Subcutaneous abdominal adipose tissue (tissue), 5 donors: Measurements from ENCODE around the gene GINS3.

ENCODE experiments used
- H3K27ac ChIP-seq: one replicate; pipeline ENCODE4 v1.7.0; 2013; ENCODE audit warnings: low read depth, mild to moderate bottlenecking, inconsistent platforms, low read length, moderate library complexity
- H3K27me3 ChIP-seq, 5 donors: one replicate each; pipeline ENCODE4 v1.7.0; 2013; ENCODE audit warnings: low read length in 5 of 5, inconsistent platforms in 1 of 5; ENCODE audit not compliant: control insufficient read depth in 5 of 5, insufficient read depth in 4 of 5
- H3K36me3 ChIP-seq, 5 donors: one replicate each; pipeline ENCODE4 v1.7.0; 2013; ENCODE audit warnings: low read length in 5 of 5; ENCODE audit not compliant: control insufficient read depth in 5 of 5, insufficient read depth in 5 of 5
- H3K4me1 ChIP-seq, 5 donors: one replicate each; pipeline ENCODE4 v1.7.0; 2013; ENCODE audit warnings: low read length in 5 of 5, mild to moderate bottlenecking in 3 of 5, moderate library complexity in 1 of 5; ENCODE audit not compliant: control insufficient read depth in 5 of 5, insufficient read depth in 5 of 5
- H3K4me3 ChIP-seq, 5 donors: one replicate each; pipeline ENCODE4 v1.7.0; 2013; ENCODE audit warnings: low read length in 5 of 5, low read depth in 1 of 5
- H3K9ac ChIP-seq, 5 donors: one replicate each; pipeline ENCODE4 v1.7.0; 2013; ENCODE audit warnings: low read length in 5 of 5, mild to moderate bottlenecking in 4 of 5, moderate library complexity in 3 of 5
- H3K9me3 ChIP-seq, 5 donors: one replicate each; pipeline ENCODE4 v1.7.0; 2013; ENCODE audit warnings: low read length in 5 of 5; ENCODE audit not compliant: control insufficient read depth in 5 of 5
- donor health status: healthy.
- donor health status: healthy.
- donor health status: healthy.
- donor health status: healthy.
- donor health status: healthy.

GINS3 gene

DNA sequence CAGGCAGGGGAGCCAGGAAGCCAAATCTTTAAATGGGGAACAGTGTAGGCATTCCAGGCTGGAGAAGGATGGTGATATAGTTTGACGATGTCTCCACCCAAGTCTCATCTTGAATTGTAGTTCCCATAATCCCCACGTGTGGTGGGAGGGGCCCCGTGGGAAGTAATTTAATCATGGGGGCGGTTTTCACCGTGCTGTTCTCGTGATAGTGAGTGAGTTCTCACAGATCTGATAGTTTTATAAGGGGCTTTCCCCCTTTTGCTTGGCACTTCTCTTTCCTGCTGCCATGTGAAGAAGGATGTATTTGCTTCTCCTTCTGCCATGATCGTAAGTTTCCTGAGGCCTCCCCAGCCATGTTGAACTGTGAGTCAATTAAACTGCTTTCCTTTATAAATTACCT, 28.8 kb downstream of the GINS3 start:
- H3K9me3 ChIP-seq = no peaks in the 10 kb centered on the region
- peaks cover 0 to 26% (median 7%) of the 10 kb centered on the region in 5 donors for H3K4me1 ChIP-seq
- peak overlapping the region; percentile 24 for H3K27ac ChIP-seq
- H3K27me3 ChIP-seq = no peaks in the 10 kb centered on the region
- H3K36me3 ChIP-seq = no peaks in the 10 kb centered on the region
- H3K4me3 ChIP-seq = no peak overlapping the region
- peak overlapping the region in 1 of 5 donors; percentile 48 for H3K9ac ChIP-seq

DNA sequence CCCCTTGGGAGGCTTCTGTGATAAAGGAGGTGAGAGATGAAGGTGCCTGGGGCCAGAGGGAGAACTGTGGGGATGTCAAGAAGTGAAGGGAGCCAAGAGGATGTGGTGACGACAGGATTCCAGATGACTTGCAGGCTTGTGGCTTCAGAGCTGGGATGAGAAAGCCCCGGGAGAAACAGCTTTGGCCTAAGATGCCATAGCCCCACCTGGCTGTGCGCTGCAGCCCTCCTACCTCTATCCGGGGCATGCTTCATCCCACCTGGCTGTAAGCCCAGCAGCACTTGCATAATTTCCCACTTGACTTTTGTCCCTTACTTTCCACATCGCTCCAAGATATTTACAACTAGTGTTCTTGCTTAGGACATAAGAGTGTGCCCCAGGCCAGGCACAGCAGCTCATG, 29.3 kb downstream of the GINS3 start:
- Histone ChIP-seq H3K9ac (no peak overlapping the region), H3K9me3 (no peaks in the 10 kb centered on the region), H3K27ac (peak overlapping the region; percentile 24), H3K27me3 (no peaks in the 10 kb centered on the region), H3K4me1 (peaks cover 0 to 26% (median 7%) of the 10 kb centered on the region in 5 donors), H3K4me3 (no peak overlapping the region), H3K36me3 (no peaks in the 10 kb centered on the region)

DNA sequence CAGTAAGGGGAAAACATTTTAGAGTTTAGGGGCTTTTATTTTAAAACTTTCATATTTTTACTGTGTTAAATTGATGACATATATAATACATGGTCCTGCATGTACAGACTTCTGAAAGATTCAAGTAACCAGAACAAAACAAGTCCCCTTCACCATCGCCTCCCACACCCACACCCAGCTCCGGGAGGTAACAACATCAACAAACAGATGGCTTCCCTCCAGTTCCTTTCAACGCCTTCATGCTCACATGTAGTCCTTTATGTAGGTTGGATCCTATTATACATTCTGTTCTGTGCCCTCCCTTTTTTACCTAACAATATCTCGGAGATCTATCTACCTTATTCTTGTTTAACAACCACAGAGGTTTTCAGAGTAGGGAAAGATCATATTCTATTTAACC, 30.5 kb downstream of the GINS3 start:
- H3K9ac ChIP-seq = no peak overlapping the region

DNA sequence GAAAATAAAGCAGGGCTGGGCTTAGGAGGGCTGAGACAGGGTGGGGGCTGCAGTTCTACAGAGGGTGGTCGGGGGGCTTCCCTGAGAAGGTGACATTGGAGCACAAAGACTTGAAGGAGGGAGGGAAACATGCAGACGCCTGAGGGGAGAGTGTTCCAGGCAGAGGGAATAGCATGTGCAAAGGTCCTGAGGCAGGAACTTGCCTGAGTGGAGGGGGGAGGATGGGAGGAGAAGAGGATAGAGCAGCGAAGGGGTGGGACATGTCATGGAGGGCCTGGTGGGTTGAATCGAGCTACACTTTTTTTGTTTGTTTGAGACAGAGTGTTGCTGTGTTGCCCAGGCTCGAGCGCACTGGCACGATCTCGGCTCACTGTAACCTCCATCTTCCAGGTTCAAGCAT, 33.0 kb downstream of the GINS3 start:
- Histone ChIP-seq H3K9ac (no peak overlapping the region), H3K9me3 (no peaks in the 10 kb centered on the region), H3K27ac (no peak overlapping the region), H3K4me3 (no peak overlapping the region), H3K4me1 (peaks cover 2 to 12% (median 3%) of the 10 kb centered on the region in 5 donors), H3K36me3 (no peaks in the 10 kb centered on the region), H3K27me3 (no peaks in the 10 kb centered on the region)

More for the DNA sequence above, 30.5 kb downstream of the GINS3 start:
- Histone ChIP-seq H3K9me3 (no peaks in the 10 kb centered on the region), H3K36me3 (no peaks in the 10 kb centered on the region), H3K4me1 (peaks cover 3 to 25% (median 7%) of the 10 kb centered on the region in 5 donors), H3K27ac (no peak overlapping the region), H3K27me3 (no peaks in the 10 kb centered on the region), H3K4me3 (no peak overlapping the region)

DNA sequence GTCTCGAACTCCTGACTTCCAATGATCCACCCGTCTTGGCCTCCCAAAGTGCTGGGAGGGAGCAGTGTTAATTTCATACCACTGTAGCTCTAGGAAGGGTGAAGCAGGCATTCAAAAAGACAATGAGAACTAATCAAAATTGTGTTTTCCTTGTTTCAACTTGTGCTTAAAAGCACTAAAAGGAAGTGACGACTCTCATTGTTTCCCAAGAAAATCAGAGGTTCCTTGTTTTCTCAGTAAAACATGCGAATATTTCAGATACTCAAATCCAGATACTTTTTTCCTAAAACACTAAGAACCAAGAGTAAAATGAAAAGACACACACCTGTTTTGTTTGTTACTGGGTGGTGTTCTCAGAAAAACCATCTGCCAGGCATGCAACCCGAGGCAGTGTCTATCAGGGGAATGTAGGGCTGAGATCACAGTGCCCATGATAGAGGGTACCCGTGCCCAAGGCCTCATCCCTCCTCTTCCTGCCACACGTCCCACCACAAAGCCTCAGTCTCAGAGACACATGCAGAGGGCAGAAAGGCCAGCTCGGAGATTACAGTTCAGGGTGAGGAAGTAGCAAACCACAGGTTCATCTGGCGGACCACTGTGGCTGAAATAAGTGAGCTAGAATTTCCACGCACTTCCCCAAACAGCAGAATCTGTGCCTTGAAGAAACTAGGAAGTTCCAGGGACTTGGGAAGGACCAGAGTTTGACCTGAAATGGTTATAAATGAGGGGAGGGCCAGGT, 33.7 kb downstream of the GINS3 start:
- H3K9me3 ChIP-seq = no peaks in the 10 kb centered on the region
- no peaks in the 10 kb centered on the region for H3K36me3 ChIP-seq
- H3K27ac ChIP-seq = no peak overlapping the region
- H3K4me3 ChIP-seq = no peak overlapping the region
- no peak overlapping the region for H3K9ac ChIP-seq
- H3K4me1 ChIP-seq = peaks cover 2 to 12% (median 3%) of the 10 kb centered on the region in 5 donors
- no peaks in the 10 kb centered on the region for H3K27me3 ChIP-seq

DNA sequence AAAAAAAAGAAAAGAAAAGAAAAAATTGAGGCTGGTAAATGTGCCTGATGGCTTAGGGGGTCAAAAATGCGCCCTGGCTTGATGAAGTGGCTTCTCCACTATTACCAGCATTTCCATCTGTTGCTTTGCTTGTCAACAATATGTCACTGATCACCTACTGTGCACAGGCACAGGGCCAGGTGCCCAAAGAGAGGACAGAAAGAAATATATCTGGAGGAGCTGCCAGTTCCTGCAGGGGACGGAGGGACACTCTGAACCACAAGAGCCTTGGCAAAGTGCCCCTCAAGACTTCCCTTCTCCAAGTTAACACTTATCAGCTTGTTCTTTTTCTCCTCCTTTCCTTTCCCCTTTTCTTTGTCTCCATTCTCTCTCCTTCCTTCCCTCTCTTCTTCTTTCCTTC, 34.7 kb downstream of the GINS3 start:
- H3K9me3 ChIP-seq = no peaks in the 10 kb centered on the region
- H3K9ac ChIP-seq = no peak overlapping the region
- no peaks in the 10 kb centered on the region for H3K27me3 ChIP-seq
- no peaks in the 10 kb centered on the region for H3K36me3 ChIP-seq
- peaks cover 0 to 12% (median 3%) of the 10 kb centered on the region in 5 donors for H3K4me1 ChIP-seq
- H3K27ac ChIP-seq = no peak overlapping the region
- no peak overlapping the region for H3K4me3 ChIP-seq

DNA sequence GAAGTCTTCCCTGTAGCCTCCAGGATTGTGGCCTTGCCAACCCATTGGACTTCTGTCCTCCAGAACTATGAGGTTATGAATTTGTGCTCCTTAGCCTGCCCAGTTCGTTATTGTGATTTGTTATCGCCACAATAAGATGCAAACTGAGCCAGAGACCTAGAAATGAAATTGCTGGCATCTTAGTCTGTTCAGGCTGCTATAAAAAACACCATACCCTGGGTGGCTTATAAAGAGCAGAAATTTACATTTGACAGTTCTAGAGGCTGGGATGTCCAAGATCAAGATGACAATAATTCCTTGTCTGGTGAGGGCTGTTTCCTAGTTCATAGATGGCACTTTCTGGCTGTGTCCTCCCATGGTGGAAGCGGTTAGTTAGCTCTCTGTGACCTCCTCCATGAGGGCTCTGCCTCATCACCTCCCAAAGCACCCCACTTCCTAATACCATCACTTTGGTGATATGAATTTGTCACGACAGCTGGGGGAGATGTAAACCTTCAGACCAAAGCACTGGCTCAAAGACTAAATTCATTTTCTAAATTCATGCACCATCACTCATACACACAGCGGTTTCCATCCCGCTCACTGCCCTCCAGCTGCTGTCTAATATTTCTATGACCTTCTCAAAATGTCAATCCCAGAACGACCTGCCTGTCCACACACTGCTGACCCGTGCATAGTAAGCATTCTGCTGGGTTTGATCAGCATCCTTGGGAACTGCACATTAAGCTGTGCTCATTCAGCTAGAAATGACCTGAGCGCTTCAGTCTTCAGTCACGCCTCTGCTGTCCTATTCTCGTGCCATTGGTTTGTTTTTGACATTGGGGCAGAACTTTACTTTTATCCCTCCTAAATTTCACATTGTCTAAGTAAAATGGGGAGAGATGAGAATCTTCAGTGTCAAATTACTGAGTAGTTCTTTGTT, 36.6 kb downstream of the GINS3 start:
- Histone ChIP-seq H3K4me3 (no peak overlapping the region), H3K4me1 (peaks cover under 1 to 16% (median 3%) of the 10 kb centered on the region in 5 donors), H3K27ac (no peak overlapping the region), H3K9ac (no peak overlapping the region), H3K27me3 (no peaks in the 10 kb centered on the region), H3K9me3 (no peaks in the 10 kb centered on the region), H3K36me3 (no peaks in the 10 kb centered on the region)

DNA sequence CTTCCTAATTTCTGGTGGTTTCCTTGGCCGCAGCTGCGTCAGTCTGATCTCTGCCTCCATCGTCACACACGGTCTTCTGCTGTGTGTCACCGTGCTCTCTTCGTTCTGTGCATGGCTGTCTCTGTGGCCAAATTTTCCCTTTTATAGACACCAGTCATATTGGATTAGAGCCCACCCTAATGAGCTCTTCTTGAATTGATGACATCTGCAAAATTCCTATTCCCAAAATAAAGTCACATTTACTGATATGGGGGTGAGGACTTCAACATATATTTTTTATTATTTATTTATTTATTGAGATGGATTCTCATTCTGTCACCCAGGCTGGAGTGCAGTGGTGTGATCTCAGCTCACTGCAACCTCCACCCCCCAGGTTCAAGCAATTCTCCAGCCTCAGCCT, 38.4 kb downstream of the GINS3 start:
- Histone ChIP-seq H3K4me3 (no peak overlapping the region), H3K27ac (no peak overlapping the region), H3K27me3 (no peaks in the 10 kb centered on the region), H3K9ac (no peak overlapping the region), H3K4me1 (peaks cover 3 to 19% (median 4%) of the 10 kb centered on the region in 5 donors), H3K9me3 (no peaks in the 10 kb centered on the region), H3K36me3 (no peaks in the 10 kb centered on the region)

DNA sequence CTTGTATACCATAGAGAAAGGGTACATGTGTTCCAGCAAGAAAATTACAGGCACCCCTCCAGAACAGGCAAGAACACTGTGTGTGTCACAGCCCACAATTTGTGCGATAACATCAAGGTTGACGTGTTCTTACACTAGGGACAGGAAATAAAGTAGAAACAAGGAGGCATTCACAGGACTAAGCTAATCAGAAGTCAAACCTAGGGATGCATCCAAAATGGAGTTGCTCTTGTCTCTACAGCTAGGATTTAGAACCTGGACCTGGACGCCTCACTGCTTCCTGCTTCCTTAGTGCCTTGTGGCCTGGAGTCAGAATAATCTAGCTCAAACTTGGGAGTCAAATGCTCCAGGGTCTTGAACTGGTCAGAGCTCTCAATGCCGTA, 41.3 kb downstream of the GINS3 start:
- H3K36me3 ChIP-seq = no peaks in the 10 kb centered on the region
- H3K27ac ChIP-seq = no peak overlapping the region
- no peak overlapping the region for H3K4me3 ChIP-seq
- H3K9ac ChIP-seq = no peak overlapping the region
- no peaks in the 10 kb centered on the region for H3K27me3 ChIP-seq
- H3K4me1 ChIP-seq = peaks cover 0 to 15% (median 1%) of the 10 kb centered on the region in 5 donors
- H3K9me3 ChIP-seq = peaks cover 0 to 6% (median 0%) of the 10 kb centered on the region in 5 donors

DNA sequence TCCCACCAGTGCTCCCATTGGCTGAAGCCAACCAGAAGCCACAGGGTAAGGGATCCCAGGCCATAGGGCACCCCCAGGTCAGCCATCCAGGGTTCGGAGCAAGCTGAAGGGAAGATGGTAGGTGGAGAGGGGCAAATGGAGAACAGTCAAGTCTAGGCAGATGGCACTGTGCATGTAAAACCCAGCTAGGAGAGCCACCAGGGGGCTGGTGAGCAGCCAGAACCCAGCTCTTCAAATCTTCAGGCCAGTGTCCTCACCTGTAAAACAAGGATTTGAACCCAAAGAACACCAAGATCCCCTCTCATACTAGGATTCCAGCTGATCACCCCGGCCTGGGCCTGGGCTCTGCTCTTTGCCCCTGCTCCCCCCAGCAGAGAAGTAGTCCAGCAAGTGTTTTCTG, 43.5 kb downstream of the GINS3 start:
- no peak overlapping the region for H3K4me3 ChIP-seq
- H3K9me3 ChIP-seq = peaks cover 0 to 6% (median 0%) of the 10 kb centered on the region in 5 donors
- H3K4me1 ChIP-seq = peaks cover 0 to 18% (median 1%) of the 10 kb centered on the region in 5 donors
- H3K27me3 ChIP-seq = no peaks in the 10 kb centered on the region
- no peak overlapping the region for H3K9ac ChIP-seq
- no peaks in the 10 kb centered on the region for H3K36me3 ChIP-seq
- no peak overlapping the region for H3K27ac ChIP-seq
